Pons (tissue), 1 donor: ENCODE results near the gene PARVB.

ENCODE experiments used
- DNase-seq: peaks from one replicate; pipeline ENCODE4 v3.0.0-alpha.2; 2016; ENCODE audit warnings: low spot score

Gene PARVB

DNA sequence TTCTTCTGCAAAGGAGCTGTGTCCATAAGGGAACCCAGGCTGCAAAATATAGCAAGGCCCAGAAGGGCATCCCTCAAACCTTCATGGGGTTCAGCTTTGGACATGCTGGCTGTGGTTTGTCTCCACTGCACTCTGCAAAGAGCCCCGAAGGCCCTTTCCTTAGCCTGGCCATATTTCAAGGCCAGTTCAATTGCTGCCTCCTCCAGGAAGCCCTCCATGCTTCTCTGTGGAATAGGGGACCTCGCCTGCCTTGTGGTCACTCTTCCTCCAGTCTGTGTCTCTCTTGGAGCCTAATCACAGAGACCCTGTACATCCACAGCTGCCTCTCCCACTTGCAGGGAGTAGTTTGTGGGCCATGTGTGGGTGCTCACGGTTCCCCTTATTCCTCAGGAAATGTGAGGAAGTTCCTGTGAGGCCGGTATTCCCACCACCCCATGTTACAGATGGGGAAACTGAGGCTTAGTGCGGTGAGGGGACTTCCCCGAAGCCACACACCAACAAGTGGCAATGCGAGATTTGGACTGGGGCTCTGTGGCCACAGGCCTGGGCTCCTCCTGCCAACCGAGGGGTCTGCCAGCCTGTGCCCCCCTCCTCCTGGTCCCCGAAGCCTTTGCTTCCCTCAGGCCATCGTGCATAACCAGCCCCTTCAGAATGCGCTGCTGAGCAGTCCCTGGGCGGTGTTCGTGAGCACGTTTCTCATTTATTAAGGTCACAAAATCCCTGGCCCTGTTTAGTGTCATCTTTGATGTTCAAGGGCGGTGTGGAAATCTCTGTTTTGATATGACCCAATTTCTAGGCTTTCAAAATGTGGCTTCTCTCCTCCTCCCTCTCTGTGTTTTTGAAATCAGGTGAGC is 65.8 kb downstream of the PARVB start:
- no peak for DNase-seq

DNA sequence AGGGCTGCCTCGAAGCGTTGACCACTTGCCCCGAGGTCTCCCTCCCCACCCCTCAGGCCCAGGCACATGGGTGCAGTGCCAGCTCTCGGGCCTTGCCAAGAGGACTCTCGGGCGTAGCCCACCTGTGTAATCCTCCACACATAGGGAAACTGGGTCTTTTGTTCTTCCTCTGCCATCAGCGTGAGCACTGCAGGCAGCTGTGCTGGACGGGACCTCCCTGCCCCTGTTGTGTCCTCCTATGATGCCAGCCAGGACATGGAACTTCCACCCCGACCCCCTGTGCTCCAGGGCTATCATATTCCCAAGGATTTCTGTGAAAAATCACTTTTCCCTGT is 66.4 kb downstream of the PARVB start:
- no peak for DNase-seq

DNA sequence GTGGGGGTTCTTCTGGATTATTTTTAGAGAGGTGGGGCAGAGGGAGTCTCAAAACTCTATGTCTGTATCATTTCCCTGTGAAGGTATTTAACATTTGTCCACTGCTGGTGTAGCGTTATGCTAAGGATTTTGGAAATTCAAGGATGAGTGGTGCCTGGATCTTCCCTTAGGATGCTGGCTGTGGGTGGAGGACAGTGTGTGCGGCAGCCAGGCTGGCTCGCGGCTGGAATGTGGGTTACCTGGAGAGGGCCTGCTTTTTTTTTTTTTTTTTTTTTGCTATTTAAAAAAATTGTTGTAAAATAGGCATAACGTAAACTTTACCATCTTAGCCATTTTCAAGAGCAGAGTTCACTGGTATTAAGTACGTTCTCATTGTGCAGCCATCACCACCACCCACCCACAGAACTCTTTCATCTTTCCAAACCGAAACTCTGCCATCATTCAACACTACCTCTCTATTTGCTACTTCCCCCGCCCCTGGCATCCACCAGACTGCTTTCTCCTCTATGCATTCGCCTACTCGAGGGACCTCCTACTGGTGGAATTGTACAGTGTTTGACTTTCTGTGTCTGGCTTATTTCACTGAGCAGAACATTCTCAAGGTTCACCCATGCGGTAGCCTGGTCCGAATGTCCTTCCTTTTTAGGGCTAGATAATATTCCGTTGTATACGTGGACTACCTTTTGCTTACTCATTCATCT is 67.1 kb downstream of the PARVB start:
- DNase-seq = no peak

DNA sequence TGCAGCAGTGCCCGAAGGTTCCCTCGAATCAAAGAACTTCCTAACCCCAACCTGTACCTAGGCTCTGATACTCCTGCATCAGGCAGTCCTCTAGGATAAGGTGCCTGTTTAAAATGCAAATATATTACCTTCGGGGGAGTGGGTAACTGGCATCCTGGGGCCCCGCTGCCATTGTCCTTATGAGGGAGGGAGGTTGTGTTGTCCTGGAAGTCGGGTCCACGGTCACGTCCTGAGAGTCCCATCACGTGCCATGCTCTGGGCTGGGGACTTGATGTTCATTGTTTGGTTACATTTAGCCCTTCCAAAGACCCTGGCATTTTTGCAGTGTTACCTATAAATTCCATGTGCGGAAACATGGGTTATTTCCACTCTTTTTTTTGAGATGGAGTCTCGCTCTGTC is 67.6 kb downstream of the PARVB start:
- no peak for DNase-seq

DNA sequence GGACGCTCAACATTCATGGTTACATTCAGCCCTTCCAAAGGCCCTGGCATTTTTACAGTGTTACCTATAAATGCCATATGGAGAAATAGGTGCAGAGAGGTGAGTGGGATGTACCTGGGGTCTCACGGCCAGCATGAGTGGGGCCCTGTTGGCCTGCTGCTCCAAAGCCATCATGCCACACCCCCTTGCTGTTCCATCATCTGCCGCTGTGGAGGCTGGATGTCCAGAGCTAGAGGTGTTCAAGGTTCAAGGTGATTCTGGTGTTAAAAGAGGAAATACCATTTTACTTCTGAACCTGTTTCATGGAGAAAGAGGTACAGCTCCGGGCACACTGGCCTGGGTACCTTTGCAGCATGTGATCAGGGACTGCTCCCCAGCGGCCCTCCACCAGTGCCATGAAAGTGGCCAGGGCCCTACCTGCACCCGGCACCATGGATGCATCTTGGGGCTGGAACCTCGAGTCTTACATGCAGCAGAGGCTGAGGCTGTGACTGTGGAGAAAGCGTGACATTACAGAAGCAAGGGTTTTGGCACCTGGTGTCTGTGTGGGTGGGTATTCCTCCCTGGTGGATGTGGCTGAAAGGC is 68.6 kb downstream of the PARVB start:
- no peak for DNase-seq

DNA sequence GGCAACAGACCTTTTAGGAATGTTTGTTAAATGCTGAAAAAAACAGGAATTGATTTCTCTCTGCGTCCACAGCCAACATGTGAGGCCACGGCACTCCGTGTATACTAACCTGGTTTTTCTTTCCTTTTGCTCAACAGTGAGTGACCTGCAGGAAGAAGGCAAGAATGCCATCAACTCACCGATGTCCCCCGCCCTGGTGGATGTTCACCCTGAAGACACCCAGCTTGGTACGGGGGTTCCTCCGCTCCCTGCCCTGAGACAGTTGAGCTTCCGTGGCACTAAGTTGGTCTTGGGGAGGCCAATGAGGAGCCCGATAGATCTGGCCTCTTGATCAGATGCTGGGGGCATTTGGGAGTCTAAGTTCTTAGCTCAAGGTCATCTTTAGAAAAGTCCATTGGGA is 69.7 kb downstream of the PARVB start:
- no peak for DNase-seq

DNA sequence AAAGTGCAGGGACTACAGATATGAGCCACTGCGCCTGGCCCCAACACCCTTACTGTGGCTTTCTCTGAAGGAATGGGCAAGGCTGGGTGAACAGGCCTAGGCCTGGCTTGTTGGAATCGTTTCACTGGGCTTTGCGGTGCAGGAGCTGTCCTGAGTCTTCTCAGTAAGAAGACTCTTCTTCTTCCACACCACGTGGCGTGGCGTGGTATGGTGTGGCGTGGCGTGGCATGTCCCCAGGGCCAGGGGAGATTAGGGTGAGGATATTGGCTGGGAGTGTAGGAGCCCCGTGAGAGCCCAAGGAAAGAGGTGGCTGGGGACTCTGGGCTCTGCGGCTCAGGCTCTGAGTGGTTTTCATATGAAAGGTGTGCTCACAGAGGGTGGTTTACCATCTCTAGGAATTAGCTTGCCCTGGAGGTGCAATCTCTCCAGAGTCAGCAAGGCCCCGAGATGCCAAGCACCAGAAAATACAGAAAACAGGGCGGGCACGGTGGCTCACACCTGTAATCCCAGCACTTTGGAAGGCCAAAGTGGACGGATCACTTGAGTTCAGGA is 70.7 kb downstream of the PARVB start:
- no peak for DNase-seq

DNA sequence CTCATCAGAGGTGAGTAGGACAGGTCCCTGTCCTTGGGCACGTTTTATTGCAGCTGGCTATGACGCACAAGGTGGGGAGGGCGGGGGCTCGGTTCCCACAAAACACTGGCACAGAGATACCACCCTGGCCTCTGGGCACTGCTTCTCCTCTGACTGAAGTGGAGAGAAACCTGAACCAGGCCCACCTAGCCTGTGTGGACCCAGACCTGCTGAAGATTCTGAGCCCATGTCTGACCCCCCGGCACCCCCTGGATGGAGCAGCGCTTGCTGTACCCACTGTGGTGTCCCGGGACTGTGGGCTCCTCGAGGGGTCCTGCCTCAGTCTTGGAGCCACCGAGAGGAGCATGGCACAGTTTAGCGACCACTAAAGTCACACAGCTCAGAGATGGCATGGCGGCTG is 72.6 kb downstream of the PARVB start:
- DNase-seq = no peak

DNA sequence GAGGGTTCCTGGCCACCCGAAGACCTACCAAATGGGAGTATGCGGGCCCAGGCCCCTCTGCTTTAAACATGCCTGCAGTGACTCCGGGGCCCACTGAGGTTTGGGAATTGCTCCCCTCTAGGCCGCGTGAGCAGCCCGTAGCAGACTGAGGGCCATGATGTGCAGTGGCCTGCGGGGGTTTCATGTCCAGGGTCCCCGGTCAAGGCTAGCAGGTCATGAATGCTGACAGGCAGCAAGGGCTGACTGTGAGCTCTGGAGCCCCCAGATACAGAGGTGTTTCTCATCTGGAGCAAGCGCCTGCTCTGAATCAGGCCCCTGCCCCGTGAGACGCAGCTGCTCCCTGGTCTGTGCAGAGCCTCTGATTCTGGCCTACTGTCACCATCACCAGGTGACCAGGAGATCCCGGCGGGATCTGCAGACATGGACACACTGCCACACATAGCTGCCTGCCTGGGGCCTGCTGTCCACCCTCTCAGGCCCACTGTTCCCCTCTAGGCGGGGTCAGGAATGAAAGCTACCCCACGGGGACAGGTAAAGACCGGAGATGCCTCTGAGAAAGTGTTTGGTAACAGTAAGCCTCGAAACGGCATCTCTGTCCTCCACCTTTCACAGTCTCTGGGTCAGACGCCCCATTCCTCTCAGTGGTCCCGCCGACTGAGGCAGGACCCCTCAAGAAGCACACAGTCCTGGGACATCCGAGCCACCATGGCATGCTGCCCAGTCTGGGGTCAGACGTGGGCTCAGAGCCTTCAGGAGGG is 73.3 kb downstream of the PARVB start:
- DNase-seq = no peak

DNA sequence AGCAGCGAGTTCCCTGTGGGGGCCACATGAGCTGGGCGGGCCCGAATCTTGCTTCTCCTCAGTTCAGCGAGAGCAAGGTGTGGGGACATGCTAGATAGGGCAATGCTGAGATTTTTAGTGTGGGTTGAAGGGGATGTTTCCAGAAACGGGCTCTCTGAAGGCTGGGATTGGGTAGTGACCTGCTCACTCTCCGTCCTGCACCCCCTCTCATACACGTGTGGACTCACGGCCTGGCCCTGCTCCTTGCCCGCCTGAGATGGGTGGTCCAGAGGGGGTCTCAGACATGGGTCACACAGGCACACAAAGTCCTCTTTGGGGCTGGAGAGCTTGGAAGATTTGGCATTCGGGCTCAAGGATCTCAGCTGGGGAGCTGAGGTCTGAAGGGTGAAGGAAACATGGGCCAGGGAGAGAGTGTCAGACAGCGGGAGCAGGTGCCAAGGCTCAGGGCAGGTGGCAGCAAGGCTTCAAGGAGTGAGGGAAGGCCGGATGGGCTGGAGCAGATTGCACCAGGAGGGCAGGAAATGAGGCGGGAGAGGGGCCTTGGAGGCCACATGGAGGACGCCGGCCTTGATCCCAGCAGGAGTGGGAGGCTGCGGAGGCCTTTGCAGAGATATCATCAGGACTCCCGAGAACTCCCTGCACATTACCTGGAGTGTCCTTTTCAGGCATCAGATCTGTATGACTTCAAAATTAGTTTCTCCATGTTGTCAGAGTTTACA is 74.1 kb downstream of the PARVB start:
- DNase-seq = no peak

DNA sequence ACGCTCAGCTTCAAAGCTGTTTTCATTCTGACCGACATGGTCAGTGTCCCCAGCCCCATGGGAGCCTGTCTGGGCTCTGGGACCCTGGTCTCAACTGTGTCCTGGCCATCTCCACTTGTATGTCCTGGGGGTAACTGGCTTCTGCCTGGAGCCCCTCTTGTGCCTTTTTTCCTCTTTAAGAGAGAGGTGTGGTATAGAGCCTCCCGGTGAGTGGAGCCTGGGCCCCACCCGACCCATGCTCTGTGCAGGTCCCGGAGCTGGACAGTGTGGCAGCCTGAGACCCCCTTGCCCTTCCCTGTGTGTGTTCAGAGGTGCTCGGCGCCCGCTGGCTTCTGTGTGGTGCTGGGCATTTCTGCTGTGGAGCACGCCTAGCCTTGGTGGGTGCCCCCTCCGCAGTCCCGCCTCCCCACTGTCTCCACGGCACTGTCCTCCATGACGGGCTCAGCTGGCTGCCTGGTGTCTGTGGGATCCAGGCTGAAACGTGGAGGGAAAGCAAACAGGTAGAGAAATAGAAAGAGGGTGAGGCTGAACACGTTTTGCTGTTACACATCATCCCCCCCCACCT is 74.9 kb downstream of the PARVB start:
- no peak for DNase-seq

DNA sequence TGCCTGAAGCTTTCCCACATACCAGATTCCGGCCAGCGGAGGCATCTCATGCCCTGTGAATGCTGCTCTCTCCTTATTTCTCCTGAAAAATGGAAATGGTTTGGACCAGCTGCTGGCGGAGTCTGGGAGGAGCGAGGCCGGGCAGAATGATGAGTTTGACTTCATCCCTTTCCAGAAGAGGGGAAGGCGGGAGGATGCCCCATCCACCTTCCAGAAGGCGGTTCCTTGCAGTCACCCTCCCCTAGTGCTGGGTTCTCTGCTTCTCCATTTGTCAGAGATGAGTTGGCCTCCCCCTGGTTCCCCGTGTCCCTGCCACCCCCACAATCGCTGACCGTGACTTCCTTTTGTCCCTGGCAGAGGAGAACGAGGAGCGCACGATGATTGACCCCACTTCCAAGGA is 75.6 kb downstream of the PARVB start:
- DNase-seq = no peak

DNA sequence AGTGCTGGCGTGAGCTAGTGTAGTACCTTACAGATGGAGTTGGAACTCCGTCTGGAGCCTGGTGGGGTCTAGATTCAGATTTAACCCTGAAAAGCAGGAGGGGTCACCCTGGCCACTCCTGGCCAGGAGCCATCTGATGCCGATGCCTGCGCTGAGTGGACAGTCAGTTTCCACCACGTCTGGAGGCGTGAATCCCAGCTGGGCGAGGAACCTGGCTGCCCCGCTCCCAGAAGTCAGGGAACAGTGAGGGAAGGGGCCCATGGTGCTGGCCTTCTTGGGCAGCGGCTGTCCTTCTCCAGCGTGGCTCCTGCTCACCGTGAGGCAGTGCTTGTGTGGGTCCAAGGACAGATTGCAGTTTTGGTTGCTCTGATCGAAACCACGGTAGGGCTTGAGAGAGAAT is 76.3 kb downstream of the PARVB start:
- no peak for DNase-seq

DNA sequence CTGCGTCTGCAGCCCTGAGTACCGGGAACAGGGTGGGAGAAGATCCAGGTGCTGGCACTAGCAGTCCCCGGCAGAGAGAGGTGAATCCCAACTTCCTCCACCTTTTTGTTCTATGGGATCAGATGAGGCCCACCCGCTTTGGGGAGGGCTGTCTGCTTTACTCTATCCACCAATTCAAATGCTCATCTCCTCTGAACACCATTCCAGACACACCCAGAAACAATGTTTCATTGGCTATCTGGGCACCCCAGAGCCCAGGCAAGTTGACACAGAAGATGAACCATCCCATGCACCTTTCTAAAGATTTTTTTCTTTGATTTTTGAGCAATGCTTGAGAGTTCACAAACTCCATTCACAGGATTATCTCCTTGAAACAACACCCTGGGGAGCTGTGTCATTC is 78.0 kb downstream of the PARVB start:
- DNase-seq = no peak

DNA sequence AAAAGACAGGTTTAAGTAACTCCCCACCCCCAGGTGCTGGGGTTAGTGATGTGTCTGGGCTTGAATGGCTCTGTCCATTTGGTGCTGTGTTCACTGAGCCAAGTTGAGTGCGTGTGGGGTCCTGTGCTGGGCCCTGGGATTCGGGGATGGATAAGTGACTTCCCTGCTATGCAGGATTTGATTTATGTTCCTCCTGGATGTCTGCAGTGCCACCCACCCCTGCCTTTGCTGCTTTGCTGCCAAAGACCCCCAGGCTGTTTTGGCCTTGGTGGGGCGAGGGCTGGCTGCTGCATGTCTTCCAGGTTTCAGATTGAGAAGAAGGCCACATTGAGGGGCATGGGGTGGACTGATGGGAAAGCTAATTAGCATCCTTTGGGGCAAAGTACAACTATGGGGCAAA is 78.8 kb downstream of the PARVB start:
- no peak for DNase-seq

DNA sequence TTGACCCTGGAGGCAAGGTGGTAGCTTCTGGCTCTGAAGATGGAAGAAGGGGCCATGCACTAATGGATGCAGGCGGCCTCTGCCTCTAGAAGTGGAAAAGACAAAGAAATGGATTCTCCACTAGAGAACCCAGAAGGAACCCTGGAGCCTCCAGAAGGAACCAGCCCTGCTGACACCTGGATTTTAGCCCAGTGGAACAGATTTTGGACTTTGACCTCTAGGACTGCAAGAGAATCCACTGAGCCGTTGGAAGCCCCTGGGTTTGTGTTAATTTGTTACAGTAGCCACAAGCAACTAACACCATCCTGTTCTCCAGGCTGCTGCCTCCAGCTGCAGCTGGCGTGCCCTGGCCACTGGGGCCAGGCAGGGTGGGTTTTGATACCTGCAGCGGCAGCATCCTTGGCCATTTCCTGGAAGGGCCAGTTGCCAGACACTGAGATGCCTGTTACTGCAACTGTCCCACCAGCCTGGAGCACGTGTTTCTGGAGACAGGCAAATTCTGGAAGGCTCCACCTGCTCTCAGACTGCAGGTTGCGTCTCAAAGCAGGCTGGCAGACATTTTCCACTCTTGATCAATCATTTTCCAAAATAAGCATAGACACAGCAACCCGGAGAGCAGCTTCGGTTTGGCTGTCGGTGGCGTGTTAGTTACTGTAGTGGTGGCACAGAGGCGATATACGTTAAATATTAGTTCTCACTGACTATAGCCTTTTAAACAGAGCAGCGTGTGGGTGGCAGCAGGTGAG is 79.8 kb downstream of the PARVB start:
- DNase-seq = no peak

DNA sequence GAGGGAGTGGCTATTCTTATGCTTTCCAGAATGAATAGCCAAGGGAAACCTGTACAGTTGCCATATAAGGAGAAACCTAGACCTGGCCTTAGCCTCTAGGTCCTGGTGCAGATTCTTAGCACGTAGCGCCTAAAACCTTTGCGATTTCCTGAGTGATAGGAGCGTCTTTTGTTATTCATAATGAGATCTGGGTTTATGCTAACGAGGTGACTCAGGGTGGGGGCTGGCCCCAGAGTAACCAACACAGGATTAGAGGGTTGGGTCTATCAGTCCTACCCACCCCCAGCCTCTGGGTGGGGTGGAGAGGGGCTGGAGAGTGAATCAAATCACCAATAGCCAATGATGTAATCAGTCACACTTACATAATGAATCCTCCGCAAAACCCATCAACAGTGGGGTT is 83.2 kb downstream of the PARVB start:
- DNase-seq = no peak

DNA sequence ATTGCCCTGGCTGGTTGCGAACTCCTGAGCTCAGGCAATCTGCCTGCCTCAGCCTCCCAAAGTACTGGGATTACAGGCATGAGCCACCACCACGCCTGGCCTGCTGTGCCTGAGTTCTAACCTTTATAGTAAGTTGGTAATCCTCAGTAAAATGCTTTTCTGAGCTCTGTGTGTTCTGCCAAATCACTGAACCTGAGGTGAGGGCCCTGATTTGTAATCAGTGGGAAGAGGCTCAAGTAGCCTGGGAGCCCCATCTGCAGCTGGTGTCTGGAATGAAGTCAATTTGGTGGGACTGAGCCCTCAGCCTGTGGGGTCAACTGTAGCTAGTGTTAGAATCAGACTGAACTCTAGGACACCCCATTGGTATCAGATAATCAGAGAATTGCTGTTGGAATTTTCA is 84.0 kb downstream of the PARVB start:
- DNase-seq = no peak

DNA sequence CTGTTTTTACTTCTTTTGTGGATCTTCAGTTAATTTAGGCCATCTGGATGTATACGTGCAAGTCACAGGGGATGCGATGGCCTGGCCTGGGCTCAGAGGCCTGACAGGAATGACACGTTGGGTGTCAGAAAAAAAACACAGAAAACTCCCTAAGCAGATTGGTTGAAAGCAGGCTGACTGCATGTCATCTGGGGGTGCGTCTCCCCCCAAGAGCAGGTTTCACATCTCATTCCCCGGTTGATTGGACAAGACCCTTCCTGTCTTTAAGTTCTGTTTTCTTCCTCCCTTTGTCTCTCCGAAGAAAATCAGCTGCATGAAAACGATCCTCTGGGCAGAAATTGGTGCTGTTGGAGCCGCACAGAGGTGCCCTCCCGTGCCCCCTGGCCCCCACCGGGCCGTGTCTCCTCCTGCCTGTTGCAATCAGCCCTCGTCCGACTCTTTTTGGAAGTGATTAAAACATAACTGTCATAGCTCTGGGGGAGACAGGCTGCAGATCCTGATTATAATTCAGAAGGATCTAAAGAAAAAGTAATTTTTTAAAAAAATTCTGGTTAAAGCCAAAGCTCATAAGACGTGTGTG is 84.8 kb downstream of the PARVB start:
- DNase-seq = no peak

DNA sequence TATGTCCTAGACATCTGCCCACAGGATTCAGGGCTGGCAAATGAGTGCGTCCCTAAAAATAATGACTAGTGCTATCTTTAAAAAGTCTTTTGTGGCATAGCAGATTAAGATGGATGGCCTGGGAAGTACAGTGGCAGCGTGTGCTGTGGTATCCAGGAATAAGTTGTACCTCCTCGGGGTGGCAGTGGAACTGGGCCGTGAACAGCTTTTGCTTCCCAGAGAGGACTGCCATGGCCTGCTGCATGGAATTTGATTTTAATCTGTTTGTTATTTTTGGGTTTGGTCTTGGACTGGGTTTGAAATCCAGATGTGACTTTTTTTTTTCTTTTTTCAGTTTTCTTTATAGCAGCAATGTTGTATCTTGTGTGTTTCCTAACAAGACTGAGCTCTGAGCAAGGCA is 85.3 kb downstream of the PARVB start:
- no peak for DNase-seq
